ENCODE data around the gene LMOD1.

LMOD1 gene

GRCh38 chr1:201893431-201893830 lies 52.9 kb downstream of the LMOD1 start:
- Mint-ChIP-seq H3K4me1 (peaks cover 49% of the 10 kb centered on the region), H3K27ac (no peak overlapping the region), H3K4me3 (peak overlapping the region; percentile 36), H3K36me3 (ENCODE audit: low read depth) (peaks cover 8% of the 10 kb centered on the region), H3K27me3 (ENCODE audit: low read depth, poor library complexity) (peaks cover 24% of the 10 kb centered on the region), H3K9me3 (no peaks in the 10 kb centered on the region)
- TF ChIP-seq CTCF (IDR thresholded peaks at IDR 0.05): no peak
- DNase-seq: no peak

GRCh38 chr1:201892211-201892610 lies 54.1 kb downstream of the LMOD1 start:
- Mint-ChIP-seq H3K27me3 (ENCODE audit: low read depth, poor library complexity) (peaks cover 24% of the 10 kb centered on the region), H3K36me3 (ENCODE audit: low read depth) (no peaks in the 10 kb centered on the region), H3K27ac (no peak overlapping the region), H3K4me3 (no peak overlapping the region), H3K9me3 (no peaks in the 10 kb centered on the region), H3K4me1 (peaks cover 56% of the 10 kb centered on the region)
- DNase-seq: no peak
- no peak for TF ChIP-seq CTCF (IDR thresholded peaks at IDR 0.05)

- no peak for TF ChIP-seq CTCF (IDR thresholded peaks at IDR 0.05)
- Mint-ChIP-seq H3K36me3 (ENCODE audit: low read depth) (no peaks in the 10 kb centered on the region), H3K9me3 (no peaks in the 10 kb centered on the region), H3K4me1 (peaks cover 56% of the 10 kb centered on the region), H3K4me3 (no peak overlapping the region), H3K27me3 (ENCODE audit: low read depth, poor library complexity) (peaks cover 24% of the 10 kb centered on the region), H3K27ac (no peak overlapping the region)
- DNase-seq: no peak
Observed at GRCh38 chr1:201891451-201892045, 54.8 kb downstream of the LMOD1 start.

GRCh38 chr1:201890806-201891450 lies 55.4 kb downstream of the LMOD1 start:
- Mint-ChIP-seq H3K4me1 (peaks cover 52% of the 10 kb centered on the region), H3K27ac (no peak overlapping the region), H3K4me3 (no peak overlapping the region), H3K9me3 (no peaks in the 10 kb centered on the region), H3K27me3 (ENCODE audit: low read depth, poor library complexity) (peaks cover 21% of the 10 kb centered on the region), H3K36me3 (ENCODE audit: low read depth) (no peaks in the 10 kb centered on the region)
- TF ChIP-seq CTCF (IDR thresholded peaks at IDR 0.05): no peak
- DNase-seq: no peak

GRCh38 chr1:201890223-201890622 lies 56.1 kb downstream of the LMOD1 start:
- no peaks in the 10 kb centered on the region for H3K9me3 Mint-ChIP-seq

More at GRCh38 chr1:201890223-201890622, 56.1 kb downstream of the LMOD1 start:
- no peak for TF ChIP-seq CTCF (IDR thresholded peaks at IDR 0.05)
- peaks cover 50% of the 10 kb centered on the region for H3K4me1 Mint-ChIP-seq
- no peak overlapping the region for H3K27ac Mint-ChIP-seq
- DNase-seq: no peak
- H3K4me3 Mint-ChIP-seq: peak overlapping the region; percentile 25
- peaks cover 20% of the 10 kb centered on the region for H3K27me3 Mint-ChIP-seq (ENCODE audit: low read depth, poor library complexity)
- no peaks in the 10 kb centered on the region for H3K36me3 Mint-ChIP-seq (ENCODE audit: low read depth)
